Pons (tissue), 1 donor: Measurements from ENCODE around the gene RAD54L.
"Not testable (repeated sequence)": the region's sequence is repeated elsewhere in the genome, so short reads cannot be mapped to it uniquely, and the experiment has no call there.

Experiments used
- DNase-seq: peaks from one replicate; pipeline ENCODE4 v3.0.0-alpha.2; 2016; ENCODE audit warnings: low spot score

RAD54L gene

GRCh38 chr1:46241733-46242132 lies 5.8 kb upstream of the RAD54L start:
- DNase-seq, result not testable (repeated sequence)

DNA sequence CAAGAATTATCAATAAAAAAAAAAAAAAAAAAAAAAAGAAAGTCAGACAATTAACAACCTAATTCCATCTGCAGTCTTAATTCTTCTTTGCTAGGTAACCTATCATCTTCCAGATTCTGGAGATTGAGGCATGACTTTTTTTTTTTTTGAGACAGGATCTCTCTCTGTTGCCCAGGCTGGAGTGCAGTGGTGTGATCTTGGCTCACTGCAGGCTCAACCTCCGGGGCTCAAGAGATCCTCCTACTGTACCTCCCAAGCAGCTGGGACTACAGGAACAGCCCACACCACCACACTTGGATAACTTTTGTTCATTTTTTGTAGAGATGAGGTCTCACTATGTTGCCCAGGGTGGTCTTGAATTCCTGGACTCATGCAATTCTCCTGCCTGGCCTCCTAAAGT lies 4.6 kb upstream of the RAD54L start:
- no peak for DNase-seq

DNA sequence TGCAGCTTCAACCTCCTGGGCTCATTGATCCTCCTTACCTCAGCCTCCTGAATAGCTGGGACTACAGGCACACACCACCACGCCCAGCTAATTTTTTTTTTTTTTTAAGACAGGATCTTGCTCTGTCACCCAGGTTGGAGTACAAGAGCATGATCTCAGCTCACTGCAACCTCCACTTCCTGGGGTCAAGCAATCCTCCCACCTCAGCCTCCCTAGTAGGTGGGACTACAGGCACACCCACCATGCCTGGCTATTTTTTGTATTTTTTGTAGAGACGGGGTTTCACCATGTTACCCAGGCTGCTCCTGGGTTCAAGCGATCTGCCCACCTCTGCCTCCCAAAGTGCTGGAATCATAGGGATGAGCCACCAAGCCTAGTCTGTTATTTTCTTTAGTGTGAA lies 3.7 kb upstream of the RAD54L start:
- not testable (repeated sequence) for DNase-seq

DNA sequence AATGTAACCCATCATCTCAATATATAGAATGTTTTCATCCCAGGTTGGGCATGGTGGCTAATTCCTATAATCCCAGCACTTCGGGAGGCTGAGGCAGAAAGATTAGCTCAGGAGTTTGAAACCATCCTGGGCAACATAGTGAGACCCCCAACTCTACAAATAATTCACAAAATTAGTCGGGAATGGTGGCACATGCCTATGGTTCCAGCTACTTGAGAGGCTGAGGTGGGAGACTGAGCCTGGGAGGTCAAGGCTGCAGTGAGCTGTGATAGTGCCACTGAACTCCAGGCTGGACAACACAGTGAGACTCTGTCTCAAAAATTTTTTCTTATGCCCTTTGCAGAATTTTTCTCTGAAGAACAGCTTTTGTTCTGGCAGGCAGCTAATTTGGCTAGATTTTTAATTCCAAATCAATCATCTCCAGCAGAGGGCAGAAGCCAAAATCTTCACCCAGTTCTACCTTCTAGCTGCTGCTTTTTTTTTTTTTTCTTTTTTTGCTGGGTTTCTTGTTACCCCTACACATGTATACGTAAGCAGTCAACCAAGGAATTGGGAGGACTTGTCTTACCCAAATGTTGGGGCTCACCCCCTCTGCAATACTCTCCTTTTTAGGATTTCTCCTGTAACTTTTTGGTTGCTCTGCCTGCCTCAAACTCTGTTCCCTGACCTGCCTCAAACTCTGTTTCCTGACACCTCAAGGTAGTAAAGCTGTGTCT lies 2.7 kb upstream of the RAD54L start:
- no peak for DNase-seq

DNA sequence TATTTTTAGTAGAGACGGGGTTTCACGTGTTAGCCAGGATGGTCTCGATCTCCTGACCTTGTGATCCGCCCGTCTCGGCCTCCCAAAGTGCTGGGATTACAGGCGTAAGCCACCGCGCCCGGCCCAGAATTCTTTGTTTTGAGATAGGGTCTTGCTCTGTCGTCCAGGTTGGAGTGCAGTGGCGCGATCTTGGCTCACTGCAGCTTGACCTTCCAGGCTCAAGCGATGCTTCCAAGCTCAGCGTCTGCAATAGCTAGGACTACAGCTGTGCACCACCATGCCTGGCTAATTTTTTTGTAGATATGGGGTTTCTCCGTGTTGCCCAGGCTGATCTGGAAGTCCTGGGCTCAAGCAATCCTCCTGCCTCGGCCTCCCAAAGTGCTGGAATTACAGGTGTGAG lies 1.4 kb upstream of the RAD54L start:
- DNase-seq, result not testable (repeated sequence)

GRCh38 chr1:46246548-46247435 lies 771 bp upstream of the RAD54L start:
- DNase-seq, result no peak

- peak; percentile 19 for DNase-seq
These were observed 758 bp downstream of the RAD54L start for GRCh38 chr1:46248122-46248920.

GRCh38 chr1:46254668-46255067 lies 7.1 kb downstream of the RAD54L start:
- DNase-seq, result no peak

DNA sequence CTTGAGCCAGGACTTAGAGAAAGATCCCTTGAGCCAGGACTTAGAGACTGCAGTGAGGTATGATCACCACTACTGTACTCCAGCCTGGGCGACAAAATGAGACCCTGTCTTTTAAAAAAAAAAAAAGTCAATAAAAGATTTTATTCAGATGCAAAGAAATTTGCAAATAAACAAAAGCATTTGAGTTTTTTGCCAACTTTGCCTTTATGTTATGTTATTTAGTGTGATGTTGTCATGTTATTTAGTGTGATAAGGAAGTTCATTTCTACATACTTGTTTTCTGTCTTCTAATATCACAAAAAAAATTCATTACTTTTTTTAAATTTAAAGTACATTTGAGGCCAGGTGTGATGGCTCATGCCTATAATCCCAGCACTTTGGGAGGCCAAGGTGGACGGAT lies 9.0 kb downstream of the RAD54L start:
- DNase-seq, result no peak

- no peak for DNase-seq
These were observed 14.9 kb downstream of the RAD54L start for GRCh38 chr1:46262508-46262907.

- DNase-seq, result no peak
These were observed 15.6 kb downstream of the RAD54L start for GRCh38 chr1:46263146-46263545.

GRCh38 chr1:46268578-46268977 lies 21.0 kb downstream of the RAD54L start:
- no peak for DNase-seq

DNA sequence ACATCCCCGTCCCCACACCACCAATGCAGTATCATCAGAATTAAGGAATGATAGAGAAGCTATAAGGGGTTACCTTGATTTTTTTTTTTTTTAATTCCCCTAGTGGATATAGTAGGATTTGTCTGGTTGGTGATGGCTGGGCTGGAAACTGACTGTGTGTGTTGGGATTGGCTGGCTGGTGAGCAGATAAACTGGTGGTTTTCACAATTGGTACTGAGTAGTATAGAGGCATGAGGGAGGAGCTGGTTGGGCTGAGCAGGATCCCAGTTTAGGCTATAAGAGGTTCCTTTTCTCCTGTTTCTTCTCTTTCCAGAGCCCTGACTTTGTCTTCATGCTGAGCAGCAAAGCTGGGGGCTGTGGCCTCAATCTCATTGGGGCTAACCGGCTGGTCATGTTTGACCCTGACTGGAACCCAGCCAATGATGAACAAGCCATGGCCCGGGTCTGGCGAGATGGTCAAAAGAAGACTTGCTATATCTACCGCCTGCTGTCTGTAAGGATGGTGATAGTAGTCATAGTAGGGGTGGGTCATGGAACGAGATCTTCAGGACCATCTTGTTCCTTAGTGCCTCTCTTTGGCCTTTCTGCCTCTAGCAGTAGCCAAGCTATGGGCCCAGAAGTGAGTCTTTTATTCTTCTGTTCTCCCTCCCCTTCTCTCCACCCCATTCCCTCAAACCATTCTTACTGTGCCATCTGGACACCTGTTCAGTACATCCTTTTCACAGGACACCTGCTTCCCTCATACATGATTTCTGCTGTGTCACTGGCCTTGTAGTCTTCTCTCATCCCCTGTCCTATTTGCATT lies 26.9 kb downstream of the RAD54L start:
- DNase-seq, result no peak

DNA sequence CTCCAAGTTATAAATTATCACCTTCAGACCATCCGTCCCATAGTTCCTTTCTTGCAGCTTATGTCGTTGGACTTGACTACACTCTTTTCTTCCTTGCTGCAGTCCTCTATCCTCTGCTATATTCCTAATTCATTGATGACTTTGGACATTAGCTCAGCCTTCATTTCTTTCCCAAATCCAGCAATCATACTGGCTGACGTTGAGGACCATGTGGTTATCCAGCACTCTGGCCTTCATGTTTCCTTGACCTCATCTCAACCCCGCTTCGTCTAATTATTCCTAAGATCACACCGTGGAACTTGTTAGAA lies 27.4 kb downstream of the RAD54L start:
- DNase-seq, result no peak

DNA sequence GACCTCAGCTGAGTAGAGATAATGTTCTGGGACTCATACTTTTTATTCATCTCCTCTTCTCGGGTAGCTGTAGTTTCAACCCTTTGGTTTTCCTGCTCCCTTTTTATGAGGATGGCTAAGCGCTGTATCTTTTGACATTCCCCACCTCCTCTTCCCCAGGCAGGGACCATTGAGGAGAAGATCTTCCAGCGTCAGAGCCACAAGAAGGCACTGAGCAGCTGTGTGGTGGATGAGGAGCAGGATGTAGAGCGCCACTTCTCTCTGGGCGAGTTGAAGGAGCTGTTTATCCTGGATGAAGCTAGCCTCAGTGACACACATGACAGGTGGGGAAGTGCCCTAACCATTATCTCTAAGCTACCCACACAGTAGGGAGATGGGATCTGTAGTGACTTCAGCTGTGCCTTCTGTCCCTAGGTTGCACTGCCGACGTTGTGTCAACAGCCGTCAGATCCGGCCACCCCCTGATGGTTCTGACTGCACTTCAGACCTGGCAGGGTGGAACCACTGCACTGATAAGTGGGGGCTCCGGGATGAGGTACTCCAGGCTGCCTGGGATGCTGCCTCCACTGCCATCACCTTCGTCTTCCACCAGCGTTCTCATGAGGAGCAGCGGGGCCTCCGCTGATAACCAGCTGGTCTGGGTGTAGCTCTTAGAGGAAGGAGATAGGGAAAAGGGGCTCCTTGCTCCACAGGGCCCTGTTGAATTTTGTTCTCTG lies 30.3 kb downstream of the RAD54L start:
- no peak for DNase-seq

GRCh38 chr1:46278807-46279206 lies 31.2 kb downstream of the RAD54L start:
- DNase-seq, result no peak

DNA sequence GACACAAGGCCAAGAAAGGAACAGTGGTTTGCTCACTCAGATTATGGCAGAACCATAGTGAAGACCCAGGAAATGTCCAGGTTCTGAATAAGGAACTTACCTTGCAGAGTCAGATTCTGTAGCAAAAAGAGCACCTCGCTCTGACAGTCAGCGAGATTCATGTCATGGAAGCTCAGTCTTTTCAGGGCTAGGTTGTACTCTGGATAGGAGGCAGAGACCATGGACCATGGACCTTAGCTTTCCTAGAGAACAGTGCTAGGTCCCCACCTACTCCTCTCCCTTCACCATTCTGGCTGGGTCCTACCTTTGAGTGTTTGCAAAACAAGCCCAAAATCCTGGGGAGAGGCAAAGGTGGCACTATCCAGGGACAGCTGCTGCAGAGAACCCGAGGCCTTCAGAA lies 32.5 kb downstream of the RAD54L start:
- no peak for DNase-seq

GRCh38 chr1:46281021-46281420 lies 33.5 kb downstream of the RAD54L start:
- DNase-seq, result no peak

DNA sequence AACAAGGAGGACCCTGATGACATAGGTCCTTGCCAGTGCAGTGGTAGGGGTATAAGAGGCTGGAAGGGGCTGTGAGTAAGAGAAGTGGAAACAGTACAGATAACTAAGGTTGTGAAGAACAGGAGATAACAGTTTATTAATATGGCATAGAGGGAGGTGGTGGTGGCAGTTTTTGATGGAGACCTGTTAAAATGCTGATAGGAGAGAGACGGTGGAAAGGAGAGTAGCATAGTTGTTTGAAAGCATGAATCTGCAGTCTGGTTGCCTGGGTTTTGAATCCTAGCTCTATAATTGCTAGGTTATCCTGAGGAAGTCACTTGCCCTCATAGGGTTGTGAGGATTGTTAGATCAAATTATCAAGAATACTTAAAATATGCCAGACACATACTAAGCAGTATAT lies 36.5 kb downstream of the RAD54L start:
- DNase-seq, result no peak

DNA sequence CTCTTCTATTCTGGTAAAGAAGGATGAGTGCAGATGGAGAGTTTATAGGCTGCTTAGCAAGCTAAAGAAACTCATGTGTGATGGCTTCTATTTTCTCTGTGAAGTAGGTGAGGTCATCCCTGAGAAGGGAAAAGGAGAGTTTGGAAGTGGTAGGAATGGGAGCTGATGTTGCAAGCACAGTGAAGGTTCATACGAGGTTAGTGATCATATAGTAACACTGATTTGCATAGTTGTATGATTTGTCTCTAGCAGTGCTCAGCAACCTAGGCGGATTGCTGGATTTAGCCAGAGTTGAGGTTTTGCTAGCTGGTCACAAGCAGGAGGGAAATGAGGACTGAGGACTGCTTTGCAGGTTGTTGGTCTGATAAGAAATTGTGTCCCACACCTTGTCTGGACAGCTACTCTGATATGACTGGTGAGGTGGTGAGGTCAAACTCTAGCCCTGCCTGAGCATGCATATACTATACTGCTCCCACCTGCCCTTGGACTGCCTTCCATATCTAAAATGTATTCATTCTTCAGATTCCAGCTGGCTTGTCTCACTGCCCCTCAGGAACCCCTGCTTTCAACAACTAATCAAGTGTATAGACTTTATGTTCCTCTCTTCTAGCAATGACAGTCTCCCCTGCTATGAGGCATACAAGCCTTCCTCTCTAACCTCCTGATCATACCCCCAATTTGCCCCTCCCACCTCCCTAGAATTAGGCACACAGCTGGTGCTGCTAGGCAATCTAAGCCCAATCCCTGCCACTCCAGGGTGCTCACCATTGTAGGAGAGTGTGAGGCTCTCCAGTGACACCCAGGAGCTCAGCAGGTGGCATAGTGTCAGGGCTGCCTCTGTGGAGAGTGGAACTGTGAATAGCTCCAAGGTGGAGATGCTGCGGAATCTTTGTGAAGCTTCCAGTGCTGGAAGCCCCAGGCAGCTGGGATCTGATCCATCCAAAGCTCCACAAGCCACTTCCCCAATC lies 37.3 kb downstream of the RAD54L start:
- DNase-seq, result no peak
